HepG2 (cell line): ENCODE measurements around the gene OSGIN1. TPM values are rescaled to one million over a fixed set of nuclear protein-coding genes. Genes with fewer than 3 reads are reported as not detected.
A peak's percentile ranks its signal among the peaks of the same experiment; 100 is the strongest.

Source experiments
- DPF2 ChIP-seq: sonication (generic); formaldehyde crosslinking; IDR thresholded peaks from 2 replicates; pipeline ENCODE4 v1.4.0; 2020; ENCODE audit warnings: mild to moderate bottlenecking, low read depth, missing genetic modification reagents, borderline replicate concordance
- PAXIP1 ChIP-seq: sonication (generic); formaldehyde crosslinking; conservative IDR thresholded peaks from 2 replicates; pipeline ENCODE4 v1.4.0; 2020; ENCODE audit warnings: mild to moderate bottlenecking, missing genetic modification reagents, moderate library complexity
- RBFOX2 ChIP-seq: fragments of 200-400 bp; formaldehyde crosslinking; IDR thresholded peaks from 2 replicates; pipeline ENCODE4 v1.6.1; 2017; ENCODE audit warnings: low read depth, mild to moderate bottlenecking, low read length
- TRIM24 ChIP-seq: sonication (generic); formaldehyde crosslinking; IDR thresholded peaks from 2 replicates; pipeline ENCODE4 v1.8.0; 2022; ENCODE audit warnings: mild to moderate bottlenecking, missing genetic modification reagents
- ZFY ChIP-seq: sonication (generic); formaldehyde crosslinking; IDR thresholded peaks from 2 replicates; pipeline ENCODE4 v1.4.0; 2020; ENCODE audit warnings: missing genetic modification reagents
- ZMAT5 ChIP-seq: sonication (generic); formaldehyde crosslinking; IDR thresholded peaks from 2 replicates; pipeline ENCODE4 v1.5.0; 2020; ENCODE audit warnings: mild to moderate bottlenecking, low read depth, missing genetic modification reagents, borderline replicate concordance
- ZNF160 ChIP-seq: sonication (generic); formaldehyde crosslinking; IDR thresholded peaks from 2 replicates; pipeline ENCODE4 v1.8.0; 2022; ENCODE audit warnings: mild to moderate bottlenecking, inconsistent platforms, missing genetic modification reagents
- ZNF296 ChIP-seq: sonication (generic); formaldehyde crosslinking; conservative IDR thresholded peaks from 2 replicates; pipeline ENCODE4 v1.5.0; 2020; ENCODE audit warnings: mild to moderate bottlenecking, missing genetic modification reagents
- ZNF350 ChIP-seq: sonication (generic); formaldehyde crosslinking; IDR thresholded peaks from 2 replicates; pipeline ENCODE4 v1.4.0; 2020; ENCODE audit warnings: mild to moderate bottlenecking, low read depth, missing genetic modification reagents, borderline replicate concordance
- ZNF430 ChIP-seq: sonication (generic); formaldehyde crosslinking; IDR thresholded peaks from 2 replicates; pipeline ENCODE4 v1.9.0; 2021; ENCODE audit warnings: mild to moderate bottlenecking, missing genetic modification reagents
- ZNF446 ChIP-seq: sonication (generic); formaldehyde crosslinking; IDR thresholded peaks from 2 replicates; pipeline ENCODE4 v1.5.0; 2020; ENCODE audit warnings: mild to moderate bottlenecking, missing genetic modification reagents
- ZSCAN20 ChIP-seq: sonication (generic); formaldehyde crosslinking; IDR thresholded peaks from 2 replicates; pipeline ENCODE4 v1.4.0; 2020; ENCODE audit warnings: missing genetic modification reagents, mild to moderate bottlenecking, borderline replicate concordance
- polyA plus RNA-seq, 8 experiments: library from polyadenylated mRNA; depleted of rRNA in 3 of 8; stranded (reverse) in 7 of 8; unstranded in 1 of 8; fragments of >200 nt; fragmentation: Illumina TruSeq in 4 of 8; extraction: Trizol in 4 of 8; gene quantifications; 2 replicates each; pipeline versions ENCODE4 v1.2.1 to v1.2.3, GENCODE V29; 2011 to 2016; ENCODE audit warnings: low read depth in 4 of 8, missing spikeins in 1 of 8, mixed read lengths in 1 of 8; ENCODE audit not compliant: insufficient read depth in 1 of 8
- total RNA-seq, 5 experiments: library from RNA; depleted of rRNA; stranded (reverse); fragments of >200 nt; fragmentation: Illumina TruSeq; extraction: Trizol; gene quantifications; 2 replicates each; pipeline ENCODE4 v1.2.3, GENCODE V29; 2016; ENCODE audit warnings: low read depth in 1 of 5
- TF ChIP-seq, protein P1 (sequence below): sonication (generic); formaldehyde crosslinking; IDR thresholded peaks from 2 replicates; pipeline ENCODE4 v1.4.0; 2020; ENCODE audit warnings: missing genetic modification reagents
- TF ChIP-seq, protein P2 (sequence below): sonication (generic); formaldehyde crosslinking; IDR thresholded peaks from 2 replicates; pipeline ENCODE4 v1.5.0; 2020; ENCODE audit warnings: missing genetic modification reagents, mild to moderate bottlenecking, borderline replicate concordance

OSGIN1 gene
- total and polyA plus RNA-seq, 2 of the 13 experiments (the other 11 are each of a cell fraction or from before 2014, with no cell fraction given) = 20.5 to 27.1 TPM

DNA sequence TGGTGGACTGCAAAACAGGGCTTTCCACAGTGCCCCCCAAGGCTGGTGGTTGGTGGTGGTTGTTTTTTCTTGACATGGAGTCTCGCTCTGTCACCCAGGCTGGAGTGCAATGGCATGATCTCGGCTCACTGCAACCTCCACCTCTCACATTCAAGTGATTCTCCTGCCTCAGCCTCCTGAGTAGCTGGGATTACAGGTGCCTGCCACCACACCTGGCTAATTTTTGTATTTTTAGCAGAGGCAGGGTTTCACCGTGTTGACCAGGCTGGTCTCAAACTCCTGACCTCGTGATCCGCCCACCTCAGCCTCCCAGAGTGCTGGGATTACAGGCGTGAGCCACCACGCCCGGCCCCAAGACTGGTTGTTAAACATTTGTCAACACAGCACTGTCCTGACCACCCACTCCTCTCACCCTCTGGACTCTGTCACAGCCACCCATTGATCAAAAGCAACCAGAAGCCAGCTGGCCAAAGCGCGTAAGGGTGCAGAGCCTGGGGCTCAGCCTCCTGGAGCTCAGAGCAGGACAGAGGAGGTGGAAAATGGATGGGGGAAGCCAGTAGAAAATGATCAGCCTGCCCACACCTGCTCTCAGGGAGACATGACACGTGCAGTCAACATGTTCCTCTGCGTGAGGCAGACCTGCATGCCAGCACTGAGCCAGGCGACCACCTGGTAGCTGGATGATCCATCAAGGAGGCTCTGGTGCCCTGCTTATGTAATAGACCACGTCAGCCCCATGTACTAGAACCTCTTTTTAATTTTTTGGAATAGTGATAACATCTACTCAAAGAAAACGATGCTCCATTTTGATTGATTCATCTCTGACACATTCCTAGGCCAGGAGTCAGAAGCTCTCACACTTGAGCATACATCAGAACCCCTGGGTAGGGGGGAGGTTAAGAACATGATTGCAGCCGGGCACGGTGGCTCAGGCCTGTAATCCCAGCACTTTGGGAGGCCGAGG is 14.8 kb upstream of the OSGIN1 start (continued):
- TF ChIP-seq ZNF430 = peak; percentile 62; the same call in 1 of the 2 replicates
- TF ChIP-seq ZNF160 (CRISPR knock-in tag) = no peak; the same call in 1 of the 2 replicates
- no peak for TF ChIP-seq ZSCAN20
- TF ChIP-seq ZFY = no peak
- TF ChIP-seq, protein P1, sequence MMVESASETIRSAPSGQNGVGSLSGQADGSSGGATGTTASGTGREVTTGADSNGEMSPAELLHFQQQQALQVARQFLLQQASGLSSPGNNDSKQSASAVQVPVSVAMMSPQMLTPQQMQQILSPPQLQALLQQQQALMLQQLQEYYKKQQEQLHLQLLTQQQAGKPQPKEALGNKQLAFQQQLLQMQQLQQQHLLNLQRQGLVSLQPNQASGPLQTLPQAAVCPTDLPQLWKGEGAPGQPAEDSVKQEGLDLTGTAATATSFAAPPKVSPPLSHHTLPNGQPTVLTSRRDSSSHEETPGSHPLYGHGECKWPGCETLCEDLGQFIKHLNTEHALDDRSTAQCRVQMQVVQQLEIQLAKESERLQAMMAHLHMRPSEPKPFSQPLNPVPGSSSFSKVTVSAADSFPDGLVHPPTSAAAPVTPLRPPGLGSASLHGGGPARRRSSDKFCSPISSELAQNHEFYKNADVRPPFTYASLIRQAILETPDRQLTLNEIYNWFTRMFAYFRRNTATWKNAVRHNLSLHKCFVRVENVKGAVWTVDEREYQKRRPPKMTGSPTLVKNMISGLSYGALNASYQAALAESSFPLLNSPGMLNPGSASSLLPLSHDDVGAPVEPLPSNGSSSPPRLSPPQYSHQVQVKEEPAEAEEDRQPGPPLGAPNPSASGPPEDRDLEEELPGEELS (CRISPR knock-in tag) = peak; percentile 62; the same call in 1 of the 2 replicates
- no peak for TF ChIP-seq DPF2 (CRISPR knock-in tag)
- peak; percentile 45; the same call in 1 of the 2 replicates for TF ChIP-seq ZNF350 (CRISPR knock-in tag)
- no peak for TF ChIP-seq ZNF296 (CRISPR knock-in tag)
- no peak for TF ChIP-seq RBFOX2
- TF ChIP-seq PAXIP1 = peak; percentile 36; the same call in 1 of the 2 replicates
- TF ChIP-seq ZMAT5 (CRISPR knock-in tag) = no peak
- no peak for TF ChIP-seq ZNF446
- TF ChIP-seq, protein P2, sequence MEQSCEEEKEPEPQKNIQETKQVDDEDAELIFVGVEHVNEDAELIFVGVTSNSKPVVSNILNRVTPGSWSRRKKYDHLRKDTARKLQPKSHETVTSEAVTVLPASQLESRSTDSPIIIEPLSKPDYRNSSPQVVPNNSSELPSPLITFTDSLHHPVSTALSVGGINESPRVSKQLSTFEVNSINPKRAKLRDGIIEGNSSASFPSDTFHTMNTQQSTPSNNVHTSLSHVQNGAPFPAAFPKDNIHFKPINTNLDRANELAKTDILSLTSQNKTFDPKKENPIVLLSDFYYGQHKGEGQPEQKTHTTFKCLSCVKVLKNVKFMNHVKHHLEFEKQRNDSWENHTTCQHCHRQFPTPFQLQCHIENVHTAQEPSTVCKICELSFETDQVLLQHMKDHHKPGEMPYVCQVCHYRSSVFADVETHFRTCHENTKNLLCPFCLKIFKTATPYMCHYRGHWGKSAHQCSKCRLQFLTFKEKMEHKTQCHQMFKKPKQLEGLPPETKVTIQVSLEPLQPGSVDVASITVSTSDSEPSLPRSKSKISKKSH (CRISPR knock-in tag) = peak; percentile 76
- no peak for TF ChIP-seq TRIM24 (CRISPR knock-in tag)
